ENCODE measurements around the gene LGALS7B.

Gene LGALS7B

GRCh38 chr19:38840583-38840968 lies 51.6 kb downstream of the LGALS7B start:
- TF ChIP-seq CTCF (IDR thresholded peaks at IDR 0.05; ENCODE audit: low read depth, low read length, poor library complexity, severe bottlenecking) = no peak
- no peak for TF ChIP-seq EZH2phosphoT487 (IDR thresholded peaks at IDR 0.05; ENCODE audit: borderline replicate concordance, low read length)
- H3K9me2 ChIP-seq (replicated peaks; ENCODE audit: control insufficient read depth, low read length) = no peaks in the 10 kb centered on the region
- H3K4me3 ChIP-seq (ENCODE audit: low read length) = no peak overlapping the region
- no peaks in the 10 kb centered on the region for H3K9me3 ChIP-seq (ENCODE audit: control insufficient read depth, insufficient read depth, low read length)
- peaks cover 15% of the 10 kb centered on the region for H4K20me1 ChIP-seq (ENCODE audit: control insufficient read depth, insufficient read depth, low read depth, low read length)
- H3K4me2 ChIP-seq (ENCODE audit: low read length) = no peak overlapping the region
- no peak overlapping the region for H3K27ac ChIP-seq (ENCODE audit: low read depth, low read length)
- peaks cover 98% of the 10 kb centered on the region for H3K36me3 ChIP-seq (ENCODE audit: control insufficient read depth, low read length)
- H3F3A ChIP-seq (ENCODE audit: control insufficient read depth, insufficient read depth) = peaks cover 52% of the 10 kb centered on the region
- H3K4me1 ChIP-seq (ENCODE audit: control insufficient read depth, low read length) = peaks cover 23% of the 10 kb centered on the region
- H3K79me2 ChIP-seq (ENCODE audit: control insufficient read depth, low read length) = peaks cover 49% of the 10 kb centered on the region
- H3K27me3 ChIP-seq (ENCODE audit: control insufficient read depth, low read length) = no peaks in the 10 kb centered on the region
